Ascending aorta (tissue), 2 donors: ENCODE results near the gene PSMC1. TPM values are rescaled to one million over a fixed set of nuclear protein-coding genes. Genes with fewer than 3 reads are reported as not detected.
A peak's percentile ranks its signal among the peaks of the same experiment; 100 is the strongest.

Experiments used
- DNase-seq, 2 donors: peaks; one replicate each; pipeline ENCODE4 v3.0.0-alpha.2; 2019; ENCODE audit warnings: low spot score in 2 of 2
- H3K27ac ChIP-seq, 2 donors: fragments of 200-600 bp; sonication (generic); one replicate each; pipeline ENCODE4 v1.5.1; 2016 to 2017; ENCODE audit warnings: mild to moderate bottlenecking in 1 of 2
- H3K27me3 ChIP-seq: fragments of 200-600 bp; sonication (generic); one replicate; pipeline ENCODE4 v1.5.1; 2017
- H3K36me3 ChIP-seq, 2 donors: fragments of 200-600 bp; sonication (generic); one replicate each; pipeline ENCODE4 v1.5.1; 2016
- H3K4me1 ChIP-seq, 2 donors: fragments of 200-600 bp; sonication (generic); one replicate each; pipeline ENCODE4 v1.5.1; 2016 to 2017; ENCODE audit warnings: mild to moderate bottlenecking in 1 of 2
- H3K4me3 ChIP-seq, 2 donors: fragments of 200-600 bp; sonication (generic); one replicate each; pipeline ENCODE4 v1.5.1; 2016 to 2017; ENCODE audit warnings: mild to moderate bottlenecking in 1 of 2
- H3K9me3 ChIP-seq, 2 donors: fragments of 200-600 bp; sonication (generic); one replicate each; pipeline ENCODE4 v1.5.1; 2016
- CTCF ChIP-seq, 3 experiments: fragments of 200-600 bp in 2 of 3; fragments of 450-650 bp in 1 of 3; sonication (generic) in 2 of 3; IDR thresholded peaks; one replicate each; pipeline ENCODE4 v1.5.1; 2016 to 2019; ENCODE audit warnings: antibody characterized with exemption in 3 of 3, mild to moderate bottlenecking in 1 of 3, moderate library complexity in 1 of 3
- intact Hi-C: fragments of 100-400 bp; cut with DNase I; formaldehyde crosslinking; loops from one replicate; pipeline ENCODE4 v1.15.1; 2023
- total RNA-seq: library from RNA; depleted of rRNA; stranded (reverse); fragments of >200 nt; gene quantifications from one replicate; pipeline ENCODE4 v1.1.0, GENCODE V29; 2016

The PSMC1 gene
- total RNA-seq, 1 donor from 2014 or later, result 93.2 TPM

GRCh38 chr14:90276646-90277367, 20.5 kb downstream of the PSMC1 start:
- Histone ChIP-seq H3K36me3 (peaks cover 26 to 44% of the 10 kb centered on the region in 2 donors), H3K9me3 (no peaks in the 10 kb centered on the region), H3K27me3 (no peaks in the 10 kb centered on the region), H3K4me3 (no peak overlapping the region), H3K27ac (peak overlapping the region in 1 of 2 donors; percentile 37), H3K4me1 (peaks cover 0 to 7% of the 10 kb centered on the region in 2 donors)
- TF ChIP-seq CTCF (IDR thresholded peaks at IDR 0.05), result no peak
- DNase-seq, result no peak
- intact Hi-C loops, result no loop called here

GRCh38 chr14:90277581-90278198, 21.3 kb downstream of the PSMC1 start:
- Histone ChIP-seq H3K4me1 (peaks cover 0 to 7% of the 10 kb centered on the region in 2 donors), H3K27me3 (no peaks in the 10 kb centered on the region), H3K27ac (no peak overlapping the region), H3K9me3 (no peaks in the 10 kb centered on the region), H3K36me3 (peaks cover 21 to 39% of the 10 kb centered on the region in 2 donors), H3K4me3 (no peak overlapping the region)
- TF ChIP-seq CTCF (IDR thresholded peaks at IDR 0.05), result no peak
- no peak for DNase-seq
- intact Hi-C loops, result no loop called here

- H3K27ac ChIP-seq, result no peak overlapping the region
- H3K4me1 ChIP-seq, result peaks cover 0 to 7% of the 10 kb centered on the region in 2 donors
- no peak for DNase-seq
- no peak overlapping the region for H3K4me3 ChIP-seq
- H3K9me3 ChIP-seq, result no peaks in the 10 kb centered on the region
- peaks cover 16 to 40% of the 10 kb centered on the region in 2 donors for H3K36me3 ChIP-seq
- intact Hi-C loops, result no loop called here
- no peak for TF ChIP-seq CTCF (IDR thresholded peaks at IDR 0.05)
- no peaks in the 10 kb centered on the region for H3K27me3 ChIP-seq
Observed at GRCh38 chr14:90278199-90279175, 22.1 kb downstream of the PSMC1 start.

GRCh38 chr14:90280096-90280495, 23.7 kb downstream of the PSMC1 start:
- Histone ChIP-seq H3K36me3 (peaks cover 16 to 46% of the 10 kb centered on the region in 2 donors), H3K27ac (no peak overlapping the region), H3K4me3 (no peak overlapping the region), H3K9me3 (no peaks in the 10 kb centered on the region), H3K4me1 (no peaks in the 10 kb centered on the region), H3K27me3 (no peaks in the 10 kb centered on the region)
- intact Hi-C loops, result no loop called here
- TF ChIP-seq CTCF (IDR thresholded peaks at IDR 0.05), result no peak
- no peak for DNase-seq

GRCh38 chr14:90281261-90281660, 24.9 kb downstream of the PSMC1 start:
- no peak for DNase-seq
- no peaks in the 10 kb centered on the region for H3K9me3 ChIP-seq
- no peaks in the 10 kb centered on the region for H3K27me3 ChIP-seq
- no peak overlapping the region for H3K4me3 ChIP-seq
- peaks cover 18 to 54% of the 10 kb centered on the region in 2 donors for H3K36me3 ChIP-seq
- no peaks in the 10 kb centered on the region for H3K4me1 ChIP-seq
- no peak for TF ChIP-seq CTCF (IDR thresholded peaks at IDR 0.05)
- peak overlapping the region in 1 of 2 donors; percentile 10 for H3K27ac ChIP-seq
- intact Hi-C loops, result no loop called here
